Head of caudate nucleus (tissue), 42 donors: ENCODE results near the gene CDKN2B.

Experiments
- DNase-seq, 42 donors: peaks; one replicate each; pipeline versions ENCODE4 v3.0.0 to v3.0.0-alpha.2; 2020 to 2021; ENCODE audit warnings: mixed read lengths in 7 of 42
- intact Hi-C: fragments of 100-400 bp; cut with DNase I; formaldehyde crosslinking; loops from one replicate; pipeline ENCODE4 v1.15.0; 2022

Gene CDKN2B

DNA sequence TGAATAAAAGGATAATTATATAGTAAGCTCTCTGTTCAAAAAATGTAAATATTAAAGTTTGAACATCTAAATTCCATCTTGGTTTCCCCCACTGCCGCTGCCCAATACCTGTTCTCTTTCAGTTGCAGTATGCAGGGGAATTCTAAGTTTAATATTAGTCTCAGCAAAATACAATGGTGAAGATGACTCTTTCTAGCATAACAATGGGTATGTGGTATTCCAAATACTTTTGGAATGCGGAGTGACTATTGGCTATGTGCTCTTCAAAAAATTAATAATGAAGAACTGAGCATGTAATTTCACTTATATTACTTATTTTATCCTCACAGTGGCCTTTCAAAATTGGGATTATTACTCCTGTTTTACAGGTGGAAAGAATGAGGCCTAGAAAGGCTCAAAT, 11.1 kb downstream of the CDKN2B start:
- DNase-seq = no peak
- intact Hi-C loops = loop anchor here (10.0 kb wide), 1 partner anchor 183 kb away; no protein-coding TSS in a partner anchor

DNA sequence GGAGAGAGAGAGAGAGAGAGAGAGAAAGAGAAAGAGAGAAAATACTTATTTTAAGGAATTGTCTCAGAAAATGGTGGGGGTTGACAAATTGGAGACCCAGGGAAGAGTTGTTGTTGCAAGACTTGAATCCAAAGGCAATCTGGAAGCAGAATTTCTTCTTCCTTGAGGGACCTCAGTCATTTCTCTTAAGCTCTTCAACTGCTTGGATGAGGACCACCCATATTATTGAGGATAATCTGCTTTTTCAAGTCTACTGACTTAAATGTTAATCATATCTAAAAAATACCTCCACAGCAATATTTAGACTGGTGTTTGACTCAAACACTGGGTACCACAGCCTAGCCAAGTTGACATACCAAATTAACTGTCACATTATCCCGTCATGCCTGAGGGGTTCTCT, 11.6 kb downstream of the CDKN2B start:
- intact Hi-C loops = loop anchor here (10.0 kb wide), 1 partner anchor 183 kb away; no protein-coding TSS in a partner anchor
- no peak for DNase-seq

DNA sequence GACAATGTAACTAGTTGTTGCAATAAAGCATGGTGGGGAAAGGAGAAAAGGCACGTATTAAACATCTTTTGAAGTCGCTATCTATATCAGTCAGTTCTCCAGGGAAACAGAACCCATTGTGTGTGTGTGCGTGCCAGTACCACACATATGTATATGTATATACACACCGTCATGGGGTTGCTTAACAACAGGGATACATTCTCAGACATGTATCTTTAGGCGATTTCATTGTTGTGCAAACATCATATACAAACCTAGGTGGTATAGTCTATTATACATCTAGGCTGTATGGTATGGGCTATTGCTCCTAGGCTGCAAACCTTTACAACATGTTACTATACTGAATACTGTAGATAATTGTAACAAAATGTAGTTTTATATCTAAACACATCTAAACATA, 12.2 kb downstream of the CDKN2B start:
- intact Hi-C loops = loop anchor here (10.0 kb wide), 1 partner anchor 182 kb away; no protein-coding TSS in a partner anchor
- DNase-seq = no peak

DNA sequence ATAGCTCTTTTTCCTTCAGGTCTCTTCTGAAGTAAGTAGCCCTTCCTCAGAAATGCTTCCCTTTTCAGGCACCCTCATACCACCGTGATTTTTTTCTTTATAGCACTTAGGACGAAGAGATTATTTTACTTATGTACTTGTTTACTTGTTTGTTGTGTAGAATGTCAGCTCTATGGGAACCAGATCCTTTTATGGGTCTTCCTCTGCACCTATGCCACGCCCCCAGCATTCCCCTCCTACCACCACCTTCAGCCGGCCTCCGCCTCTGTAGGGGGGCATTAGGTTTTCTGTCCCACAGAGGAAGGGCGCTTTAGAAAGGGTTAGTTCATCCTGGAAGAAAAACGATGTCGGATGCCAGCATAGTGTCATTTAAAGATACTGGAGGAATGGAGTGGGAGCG, 12.7 kb downstream of the CDKN2B start:
- intact Hi-C loops = loop anchor here (10.0 kb wide), 1 partner anchor 182 kb away; no protein-coding TSS in a partner anchor
- DNase-seq = no peak

DNA sequence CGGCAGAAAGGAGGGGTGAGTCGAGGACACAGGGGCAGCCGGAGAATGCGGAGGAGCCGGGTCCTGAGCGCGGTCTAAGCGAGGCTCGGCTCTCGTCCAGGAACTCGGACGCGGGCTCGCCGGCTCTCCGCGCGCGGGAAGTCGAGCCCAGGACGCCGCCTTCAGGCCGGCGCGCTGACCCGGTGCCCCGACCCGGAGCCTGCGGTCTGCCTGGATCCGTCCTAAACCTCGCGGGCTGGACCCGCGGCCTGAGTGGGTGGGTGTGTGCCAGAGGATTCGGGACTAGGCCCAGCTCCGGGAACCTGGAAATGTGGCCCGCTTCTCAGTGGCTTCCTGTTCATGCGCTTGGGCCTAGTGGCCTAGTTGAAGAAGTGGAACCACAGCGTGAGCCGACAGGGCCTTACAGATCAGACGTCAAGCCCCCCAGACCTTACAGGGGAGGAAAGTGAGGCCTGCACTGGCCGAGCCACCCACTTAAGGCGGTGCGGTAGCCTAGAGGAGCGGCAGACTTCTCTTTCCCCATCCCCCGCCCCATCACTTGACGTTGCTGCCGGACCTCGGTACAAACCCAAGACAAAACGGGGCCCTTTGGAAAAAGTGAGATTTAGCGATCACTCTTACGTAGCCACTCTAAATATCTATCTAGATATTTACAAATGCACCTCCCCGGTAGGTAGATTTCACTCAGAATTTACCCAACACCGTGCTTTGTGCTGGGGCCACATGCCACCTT, 13.3 kb downstream of the CDKN2B start:
- DNase-seq = peak in 34 of 42 donors; percentile 19 to 81 (median 51)
- intact Hi-C loops = loop anchor here (2.0 to 10.0 kb wide), 2 partner anchors 13 to 181 kb away; partner anchors contain the start of gene CDKN2B

DNA sequence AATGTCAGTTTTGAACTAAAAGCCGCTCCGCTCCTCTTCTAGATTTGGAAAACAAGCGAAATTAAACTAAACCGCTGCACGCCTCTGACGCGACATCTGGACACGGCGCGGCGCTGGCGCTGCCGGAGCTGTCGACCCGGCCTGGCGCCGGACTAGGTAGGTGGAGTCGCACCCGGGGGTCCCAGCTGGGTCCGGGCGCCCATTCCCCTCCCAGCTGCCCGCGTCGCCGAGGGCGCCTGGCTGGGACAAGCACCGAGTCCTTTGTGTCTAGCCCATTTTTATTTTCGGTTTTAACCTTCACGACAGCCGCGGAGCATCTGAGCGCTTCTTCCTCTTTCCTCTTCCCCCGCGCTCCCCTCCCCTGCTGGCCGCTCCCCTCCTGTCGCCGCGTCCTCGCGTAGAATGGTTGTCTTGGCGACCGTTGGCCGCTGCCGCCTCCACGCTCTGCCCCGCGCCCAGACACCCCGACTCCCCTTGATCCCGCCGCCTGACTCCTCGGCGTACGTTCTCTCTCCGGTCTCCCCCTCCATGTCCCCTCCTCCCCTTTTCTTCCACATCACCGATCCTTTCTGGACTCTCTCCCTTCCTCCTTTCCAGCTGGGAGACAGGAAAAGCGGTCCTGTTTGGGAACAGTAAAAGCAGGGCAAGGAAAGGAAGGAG, 14.0 kb downstream of the CDKN2B start:
- peak in 39 of 42 donors; percentile 31 to 83 (median 62) for DNase-seq
- intact Hi-C loops = loop anchor here (2.0 to 10.0 kb wide), 2 partner anchors 14 to 180 kb away; partner anchors contain the start of gene CDKN2B

DNA sequence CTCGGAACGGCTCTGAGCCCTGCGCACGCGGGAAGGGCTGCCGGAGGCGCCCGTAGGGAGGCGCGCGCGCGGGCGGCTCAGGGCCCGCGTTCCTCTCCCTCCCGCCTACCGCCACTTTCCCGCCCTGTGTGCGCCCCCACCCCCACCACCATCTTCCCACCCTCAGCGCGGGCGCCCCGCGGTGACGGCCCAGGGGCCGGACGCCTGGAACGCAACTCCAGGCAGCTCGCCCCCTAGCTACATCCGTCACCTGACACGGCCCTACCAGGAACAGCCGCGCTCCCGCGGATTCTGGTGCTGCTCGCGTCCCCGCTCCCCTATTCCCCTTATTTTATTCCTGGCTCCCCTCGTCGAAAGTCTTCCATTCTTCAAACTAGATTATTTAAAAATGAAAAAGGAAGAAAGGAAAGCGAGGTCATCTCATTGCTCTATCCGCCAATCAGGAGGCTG, 14.5 kb downstream of the CDKN2B start, which contains the start of gene CDKN2B-AS1:
TSS of gene CDKN2B-AS1 (plus strand) at position 236 of the 450 bp plus-strand sequence.
- intact Hi-C loops = loop anchor here (2.0 to 10.0 kb wide), 2 partner anchors 14 to 180 kb away; partner anchors contain the start of gene CDKN2B
- DNase-seq = peak in 40 of 42 donors; percentile 35 to 82 (median 60)

DNA sequence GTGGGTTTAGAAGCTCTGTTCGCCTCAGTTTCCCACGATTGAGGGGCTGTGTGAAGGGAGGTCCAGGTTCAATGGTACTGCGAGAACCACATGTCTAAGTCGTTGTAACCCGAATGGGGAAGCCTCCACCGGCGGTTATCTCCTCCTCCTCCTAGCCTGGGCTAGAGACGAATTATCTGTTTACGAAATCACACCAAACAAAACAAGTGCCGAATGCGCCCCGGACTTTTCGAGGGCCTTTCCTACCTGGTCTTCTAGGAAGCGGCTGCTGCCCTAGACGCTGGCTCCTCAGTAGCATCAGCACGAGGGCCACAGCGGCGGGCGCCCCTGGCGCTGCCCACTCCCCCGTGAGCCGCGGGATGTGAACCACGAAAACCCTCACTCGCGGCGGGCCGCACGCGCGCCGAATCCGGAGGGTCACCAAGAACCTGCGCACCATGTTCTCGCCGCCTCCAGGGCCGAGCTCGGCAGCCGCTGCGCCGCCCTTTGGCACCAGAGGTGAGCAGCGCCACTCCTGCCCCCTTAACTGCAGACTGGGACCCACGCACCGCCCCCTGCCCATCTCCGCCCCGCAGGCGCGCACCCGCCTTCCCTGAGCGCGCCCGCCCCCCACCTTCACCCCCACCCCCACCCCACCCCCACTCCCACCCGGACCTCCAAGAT, 15.1 kb downstream of the CDKN2B start, which contains the start of gene CDKN2A:
TSS of gene CDKN2A (minus strand) at position 500 of the 663 bp plus-strand sequence.
- intact Hi-C loops = loop anchor here (2.0 to 10.0 kb wide), 2 partner anchors 15 to 179 kb away; partner anchors contain the start of gene CDKN2B
- DNase-seq = peak in 29 of 42 donors; percentile 20 to 70 (median 41)

DNA sequence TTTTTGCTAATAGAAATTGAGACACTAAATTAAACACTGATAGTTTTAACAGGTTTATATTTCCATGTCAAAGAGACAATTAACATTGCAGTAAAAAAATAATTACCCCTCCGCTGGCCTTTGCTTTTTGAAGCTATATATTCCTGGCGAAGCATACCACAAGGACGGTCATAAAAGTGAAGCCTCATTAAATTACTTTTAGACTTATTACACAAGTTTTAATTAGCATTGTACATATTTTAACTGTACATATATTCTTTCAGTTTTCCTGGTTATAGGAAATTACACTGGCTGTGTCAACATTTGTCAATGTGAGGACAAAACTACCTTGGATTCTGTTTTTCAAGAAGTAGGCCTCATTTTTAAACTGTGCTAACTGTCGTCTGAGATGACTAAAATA, 16.1 kb downstream of the CDKN2B start:
- DNase-seq = no peak
- intact Hi-C loops = loop anchor here (10.0 kb wide), 1 partner anchor 178 kb away; no protein-coding TSS in a partner anchor

DNA sequence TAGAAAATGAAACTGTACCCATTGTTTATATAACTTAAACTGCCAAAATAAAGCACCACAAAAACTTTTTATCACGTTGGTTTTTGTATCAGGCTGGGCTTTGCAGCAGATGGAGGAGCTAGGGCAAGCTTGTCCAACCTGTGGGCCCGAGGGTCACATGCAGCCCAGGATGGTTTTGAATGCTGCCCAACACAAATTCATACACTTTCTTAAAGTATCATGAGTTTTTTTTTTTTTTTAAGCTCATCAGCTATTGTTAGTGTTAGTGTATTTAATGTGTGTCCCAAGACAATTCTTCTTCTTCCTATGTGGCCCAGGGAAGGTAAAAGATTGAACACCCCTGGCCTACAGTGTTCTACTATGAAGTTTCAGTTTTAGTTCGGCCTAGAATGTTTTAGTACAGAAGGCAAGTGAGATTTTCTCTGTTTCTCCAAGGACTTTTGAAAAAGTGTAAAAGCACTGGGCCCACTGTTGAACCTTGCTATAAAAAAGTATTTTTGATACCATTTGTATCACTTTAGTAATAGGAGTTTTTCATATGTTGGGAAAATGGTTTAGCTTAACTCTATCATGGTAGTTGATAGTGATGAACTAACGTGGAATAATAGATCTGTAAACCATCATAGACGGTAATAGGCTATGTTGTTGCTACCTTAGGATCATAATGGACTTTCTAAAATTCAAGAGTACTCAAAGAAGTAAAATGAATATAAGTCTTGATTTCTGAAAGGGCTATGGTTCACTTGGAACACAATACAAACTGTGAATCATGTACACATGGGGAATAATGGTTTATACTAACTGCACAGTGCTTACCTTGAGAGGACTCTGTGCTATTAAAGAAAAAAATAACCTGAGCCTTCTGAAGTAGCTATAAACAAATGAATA, 17.8 kb downstream of the CDKN2B start:
- no peak for DNase-seq

DNA sequence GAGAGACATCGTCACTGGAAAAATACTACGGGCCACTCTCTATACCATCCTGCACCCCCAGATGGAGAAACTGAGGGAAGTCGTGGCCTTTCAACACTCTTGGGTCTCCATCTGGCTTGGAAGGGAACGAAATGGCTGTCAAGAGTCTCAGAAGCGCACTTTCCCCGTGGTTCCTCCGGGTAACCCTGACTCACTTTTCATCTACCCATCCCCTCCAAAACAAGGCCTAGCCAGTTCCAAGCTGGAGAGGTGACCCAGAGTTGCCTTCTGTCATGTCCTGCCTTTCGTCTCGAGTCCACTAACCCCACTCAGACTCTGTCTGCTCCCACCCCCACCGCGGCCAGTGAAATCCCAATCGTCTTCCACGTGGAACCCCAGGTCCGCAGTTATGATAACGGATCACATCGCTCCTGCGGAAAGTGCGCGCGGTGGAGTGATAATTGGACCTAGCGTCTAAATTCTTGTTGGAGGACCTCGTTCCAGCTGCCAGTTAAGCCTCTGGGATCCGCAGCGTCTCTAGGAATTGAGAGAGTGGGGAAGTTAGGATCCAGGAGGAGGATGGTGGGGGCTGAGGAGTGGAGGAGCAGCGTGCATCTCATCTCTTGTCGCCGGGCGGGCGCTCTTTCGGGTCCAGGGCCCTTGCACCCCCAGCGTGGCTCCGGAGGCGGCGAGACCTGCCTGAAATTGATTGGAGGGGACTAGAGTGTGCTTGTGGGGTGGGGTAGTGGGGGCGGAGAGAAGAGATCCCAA, 19.5 kb downstream of the CDKN2B start:
- no peak for DNase-seq
- intact Hi-C loops = loop anchor here (10.0 kb wide), 1 partner anchor 175 kb away; no protein-coding TSS in a partner anchor

More for the DNA sequence above, 17.8 kb downstream of the CDKN2B start:
- intact Hi-C loops = loop anchor here (10.0 kb wide), 1 partner anchor 177 kb away; no protein-coding TSS in a partner anchor

DNA sequence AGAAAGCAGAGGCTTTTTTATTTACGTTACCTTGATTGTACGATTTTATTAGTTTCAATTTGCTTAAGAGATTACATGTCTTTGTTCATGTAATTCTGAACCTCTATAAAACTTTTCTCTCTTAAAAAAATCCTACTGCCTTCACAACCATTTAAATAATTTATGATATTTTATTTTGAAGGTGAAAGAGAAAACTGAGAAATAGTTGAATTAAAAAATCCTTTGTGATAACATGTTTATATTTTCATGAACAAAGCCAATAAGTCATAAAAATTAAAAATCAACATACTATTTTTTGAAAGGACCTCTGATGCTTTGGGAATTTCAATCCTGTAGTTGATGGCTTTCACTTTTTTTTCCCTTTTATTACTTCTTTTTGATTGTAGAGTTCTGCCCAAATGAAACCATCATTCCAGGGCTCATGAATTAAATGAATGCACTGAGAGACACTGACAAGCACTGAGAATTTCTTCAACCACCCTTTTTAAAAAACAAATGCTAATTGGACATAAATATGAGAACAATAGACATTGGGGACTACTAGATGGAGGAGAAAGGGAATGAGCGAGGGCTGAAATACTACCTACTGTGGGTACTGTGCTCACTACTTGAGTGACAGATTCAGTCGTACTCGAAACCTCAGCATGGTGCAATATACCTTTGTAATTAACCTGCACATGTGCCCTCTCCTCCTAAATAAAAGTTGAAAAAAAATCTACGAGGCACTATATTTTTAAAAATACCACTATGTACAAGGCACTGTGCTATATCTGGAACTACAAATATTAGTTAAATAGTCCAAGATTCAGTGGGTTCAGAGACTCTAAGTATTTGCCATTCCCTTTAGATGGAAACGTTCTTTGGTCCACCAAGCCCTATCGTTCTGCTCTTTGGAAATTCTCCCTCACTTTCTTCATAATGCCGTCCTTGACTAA, 20.8 kb downstream of the CDKN2B start:
- no peak for DNase-seq

DNA sequence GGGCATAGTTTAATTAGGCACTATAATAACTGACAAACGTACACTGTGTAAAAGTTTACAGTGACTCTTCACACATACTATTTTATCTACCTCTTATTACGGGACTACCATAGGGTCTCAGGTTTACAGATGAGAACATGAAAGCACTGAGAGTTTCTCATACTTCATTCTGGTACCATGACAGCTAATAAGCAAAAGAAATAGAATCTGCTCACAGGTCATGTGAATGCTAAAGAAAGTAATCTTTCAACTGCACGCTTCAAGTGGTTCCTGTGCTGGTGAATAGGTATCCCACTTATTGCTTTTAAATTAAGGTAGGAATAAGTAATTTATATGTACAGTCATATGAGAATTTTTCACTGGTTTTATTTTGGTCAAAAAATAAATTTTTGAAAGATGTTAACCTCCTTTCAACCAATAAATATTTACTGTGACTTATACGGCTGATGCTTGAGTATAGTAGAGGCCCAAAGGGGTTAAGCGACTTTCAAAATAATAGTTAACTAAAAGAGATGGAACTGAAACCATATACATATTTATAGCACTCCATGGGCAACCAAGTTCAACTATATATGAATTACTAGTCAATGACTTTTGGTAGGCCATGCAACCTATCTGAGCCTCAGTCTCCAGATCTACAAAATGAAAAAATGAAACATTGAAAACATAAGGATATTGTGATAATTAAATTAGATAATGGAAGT, 23.0 kb downstream of the CDKN2B start:
- intact Hi-C loops = no loop called here
- DNase-seq = no peak

More for the DNA sequence above, 20.8 kb downstream of the CDKN2B start:
- intact Hi-C loops = no loop called here

DNA sequence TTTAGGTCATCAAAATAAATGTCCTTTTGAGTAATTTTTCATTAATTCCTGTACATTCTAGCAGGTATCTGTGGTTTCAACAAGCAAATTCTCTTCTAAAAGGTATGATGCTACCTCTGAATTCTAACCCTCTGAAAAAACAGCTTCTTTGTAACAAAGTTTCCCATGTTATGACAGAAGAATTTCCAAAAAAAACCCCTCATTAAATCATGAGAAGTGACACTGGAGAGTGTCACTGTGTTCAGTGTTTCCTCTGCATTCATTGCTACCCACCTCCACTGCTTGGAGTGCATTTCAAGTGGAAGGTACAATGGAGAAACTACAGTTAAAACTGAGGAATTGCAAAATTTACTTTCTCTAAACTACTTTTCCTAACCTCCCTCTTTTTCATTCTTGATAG, 25.0 kb downstream of the CDKN2B start:
- intact Hi-C loops = no loop called here
- DNase-seq = no peak

DNA sequence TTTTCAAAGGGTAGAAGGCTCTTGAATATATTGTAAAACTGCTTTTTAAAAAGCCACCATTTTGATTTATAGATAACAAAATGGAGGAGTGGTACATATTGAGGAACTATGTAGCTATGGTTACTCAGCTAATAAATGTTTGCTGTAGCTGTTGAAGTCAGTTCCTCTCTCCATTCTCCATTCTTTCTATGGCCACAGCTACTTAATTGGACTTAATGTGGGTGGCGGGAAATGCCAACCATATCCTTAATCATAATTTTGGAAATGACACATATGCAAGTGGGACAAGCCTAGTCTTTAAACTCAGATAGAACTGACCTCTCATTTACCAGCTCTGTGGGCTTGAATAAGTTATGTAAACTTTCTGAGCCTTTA, 25.6 kb downstream of the CDKN2B start:
- intact Hi-C loops = no loop called here

More for the DNA sequence above, 25.6 kb downstream of the CDKN2B start:
- no peak for DNase-seq
